IMR-90 (cell line): ENCODE results near the gene NPPA.

Source experiments
- BHLHE40 ChIP-seq: fragments of 150-350 bp; IDR thresholded peaks from 2 replicates; pipeline ENCODE4 v1.6.1; 2016; ENCODE audit warnings: mild to moderate bottlenecking, low read depth, low read length
- POLR2A ChIP-seq: IDR thresholded peaks from 2 replicates; pipeline ENCODE4 v1.6.1; 2012; ENCODE audit warnings: mild to moderate bottlenecking, low read depth, low read length
- RFX5 ChIP-seq: IDR thresholded peaks from 2 replicates; pipeline ENCODE4 v1.8.0; 2012; ENCODE audit warnings: low read depth, mild to moderate bottlenecking, low read length, moderate library complexity

DNA sequence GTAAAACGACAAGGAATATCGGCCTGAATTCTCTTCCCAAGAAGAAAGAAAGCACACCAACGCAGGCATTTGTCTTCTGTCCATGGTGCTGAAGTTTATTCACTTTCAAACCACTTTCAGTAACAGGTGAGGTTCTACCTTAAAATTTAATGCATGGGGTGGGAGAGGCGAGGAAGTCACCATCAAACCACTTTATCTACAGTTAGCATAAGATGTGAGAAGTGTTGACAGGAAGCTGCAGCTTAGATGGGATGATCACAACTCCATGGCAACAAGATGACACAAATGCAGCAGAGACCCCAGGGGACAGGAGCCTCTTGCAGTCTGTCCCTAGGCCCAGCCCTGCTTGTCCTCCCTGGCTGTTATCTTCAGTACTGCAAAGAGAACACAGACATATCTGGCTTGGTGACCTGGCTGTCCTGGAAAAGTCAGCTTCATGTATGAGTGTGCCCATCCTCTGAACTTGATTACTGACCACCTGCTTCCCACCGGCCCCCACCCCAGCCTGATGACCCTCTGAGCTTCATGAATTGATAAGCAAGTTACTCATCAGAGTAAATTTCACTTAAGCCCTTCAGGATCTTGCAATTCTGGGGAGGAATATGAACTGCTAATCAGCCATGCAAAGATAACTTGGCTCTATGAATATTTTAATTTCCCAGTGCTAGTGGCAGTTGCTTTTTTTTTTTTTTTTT is 1.8 kb downstream of the NPPA start:
- TF ChIP-seq RFX5 (no peak), POLR2A (no peak), BHLHE40 (no peak)
